Activated CD4-positive, CD25-positive, alpha-beta regulatory T cell treated with anti-CD3 and anti-CD28 coated beads, Interleukin-2, amount 50 U/mL, for 24 hours (primary cell): ENCODE measurements around the gene PLPP7.

ENCODE experiments used
- ATAC-seq, 2 donors: fragments of 150-1000 bp; cut with Tn5 transposase; one replicate each; pipeline ENCODE4 v1.10.0; 2021; ENCODE audit warnings: mild to moderate bottlenecking in 1 of 2, moderate library complexity in 1 of 2

PLPP7 gene

GRCh38 chr9:131282175-131282574 lies 7.3 kb upstream of the PLPP7 start:
- ATAC-seq, result no peak

GRCh38 chr9:131282688-131283422 lies 6.7 kb upstream of the PLPP7 start:
- ATAC-seq, result no peak

GRCh38 chr9:131284856-131285255 lies 4.7 kb upstream of the PLPP7 start:
- no peak for ATAC-seq

- ATAC-seq, result no peak
Observed at GRCh38 chr9:131287359-131287758, 2.2 kb upstream of the PLPP7 start.

GRCh38 chr9:131288217-131288616 lies 1.3 kb upstream of the PLPP7 start:
- ATAC-seq, result no peak

- ATAC-seq, result no peak
Observed at GRCh38 chr9:131290036-131290766, 678 bp downstream of the PLPP7 start.

GRCh38 chr9:131290767-131291370 lies 1.3 kb downstream of the PLPP7 start:
- no peak for ATAC-seq

- no peak for ATAC-seq
Observed at GRCh38 chr9:131291795-131292315, 2.3 kb downstream of the PLPP7 start.

GRCh38 chr9:131292937-131293336 lies 3.4 kb downstream of the PLPP7 start:
- no peak for ATAC-seq

GRCh38 chr9:131296460-131296859 lies 6.9 kb downstream of the PLPP7 start:
- no peak for ATAC-seq

- ATAC-seq, result no peak
Observed at GRCh38 chr9:131296906-131297500, 7.5 kb downstream of the PLPP7 start.

GRCh38 chr9:131297903-131298302 lies 8.4 kb downstream of the PLPP7 start:
- ATAC-seq, result no peak

- no peak for ATAC-seq
Observed at GRCh38 chr9:131298341-131298740, 8.8 kb downstream of the PLPP7 start.

- ATAC-seq, result no peak
Observed at GRCh38 chr9:131298816-131299215, 9.3 kb downstream of the PLPP7 start.

- ATAC-seq, result no peak
Observed at GRCh38 chr9:131299346-131299960, 9.9 kb downstream of the PLPP7 start.

GRCh38 chr9:131299961-131300347 lies 10.4 kb downstream of the PLPP7 start:
- ATAC-seq, result no peak

GRCh38 chr9:131300444-131300843 lies 10.9 kb downstream of the PLPP7 start:
- no peak for ATAC-seq

GRCh38 chr9:131302244-131303075 lies 12.9 kb downstream of the PLPP7 start:
- no peak for ATAC-seq

GRCh38 chr9:131303381-131304321 lies 14.1 kb downstream of the PLPP7 start:
- no peak for ATAC-seq

GRCh38 chr9:131304676-131305355 lies 15.3 kb downstream of the PLPP7 start:
- ATAC-seq, result no peak
